Non-pigmented ciliary epithelial cell (primary cell): Measurements from ENCODE around the gene ROR2.
"Not testable (repeated sequence)": the region's sequence is repeated elsewhere in the genome, so short reads cannot be mapped to it uniquely, and the experiment has no call there.

Source experiments
- DNase-seq: peaks from one replicate; pipeline ENCODE4 v3.0.0-alpha.2; 2010; ENCODE audit warnings: low read depth

Gene ROR2

GRCh38 chr9:91817106-91817492, 132.9 kb downstream of the ROR2 start:
- no peak for DNase-seq

DNA sequence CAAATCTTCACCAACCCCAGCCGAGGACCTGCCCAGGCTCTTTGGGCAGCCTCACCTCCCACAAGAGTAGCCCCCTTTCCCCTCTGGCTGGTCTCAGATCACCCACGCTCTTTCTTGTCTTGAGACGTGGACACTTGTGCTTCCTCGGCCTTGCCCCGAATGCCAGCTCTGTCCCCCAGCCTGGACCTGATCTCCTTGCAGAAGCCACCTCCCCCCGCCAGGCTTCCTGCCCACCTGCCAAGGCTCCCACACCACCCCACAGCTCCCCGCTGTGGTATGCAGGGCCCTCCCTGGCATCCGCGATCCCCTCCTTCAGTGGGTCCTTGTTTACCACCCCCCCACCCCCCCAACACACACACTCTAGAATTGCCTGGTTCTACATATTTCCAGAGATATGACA, 133.7 kb downstream of the ROR2 start:
- DNase-seq: no peak

- no peak for DNase-seq
Observed at GRCh38 chr9:91815896-91816295, 134.1 kb downstream of the ROR2 start.

DNA sequence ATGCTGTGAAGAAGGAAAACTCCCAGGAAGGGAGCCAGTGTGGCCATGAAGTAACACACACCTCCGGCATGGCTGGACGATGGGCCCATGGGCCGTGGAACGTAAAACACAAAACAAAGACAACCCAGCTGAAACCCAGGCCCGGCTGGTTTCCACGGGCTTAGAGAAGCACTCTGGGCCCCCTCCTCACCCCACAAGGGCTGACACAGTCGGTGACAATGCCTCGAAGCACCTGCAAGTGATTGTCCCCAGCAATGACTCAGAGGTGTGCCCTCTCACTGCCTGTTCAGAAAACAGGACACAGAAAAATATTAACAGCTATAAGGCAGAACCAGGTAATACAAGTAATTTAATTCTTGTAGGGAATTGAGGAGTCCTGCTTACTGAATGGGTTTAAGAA, 135.3 kb downstream of the ROR2 start:
- DNase-seq: no peak

- DNase-seq: no peak
Observed at GRCh38 chr9:91814201-91814600, 135.8 kb downstream of the ROR2 start.

- no peak for DNase-seq
Observed at GRCh38 chr9:91813176-91813795, 136.7 kb downstream of the ROR2 start.

DNA sequence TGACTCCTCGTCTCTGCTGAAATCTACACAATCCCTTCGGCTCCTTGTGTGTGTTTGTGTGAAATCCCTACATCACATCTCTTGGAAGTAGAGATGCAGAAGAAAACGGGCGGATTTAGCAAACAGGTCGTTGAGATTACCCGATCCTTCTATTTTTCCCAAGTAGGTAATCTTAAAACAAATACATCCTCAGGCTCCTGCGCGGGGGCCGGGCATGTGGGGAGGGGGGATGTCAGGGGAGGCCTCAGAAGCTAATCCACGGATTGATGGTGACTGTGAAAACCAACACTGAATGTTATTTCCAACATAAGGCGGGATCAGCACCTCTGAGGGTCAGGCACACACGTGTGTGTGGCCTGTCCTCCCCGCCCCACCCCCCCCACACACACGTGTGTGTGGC, 137.8 kb downstream of the ROR2 start:
- no peak for DNase-seq

- no peak for DNase-seq
Observed at GRCh38 chr9:91811024-91811909, 138.8 kb downstream of the ROR2 start.

DNA sequence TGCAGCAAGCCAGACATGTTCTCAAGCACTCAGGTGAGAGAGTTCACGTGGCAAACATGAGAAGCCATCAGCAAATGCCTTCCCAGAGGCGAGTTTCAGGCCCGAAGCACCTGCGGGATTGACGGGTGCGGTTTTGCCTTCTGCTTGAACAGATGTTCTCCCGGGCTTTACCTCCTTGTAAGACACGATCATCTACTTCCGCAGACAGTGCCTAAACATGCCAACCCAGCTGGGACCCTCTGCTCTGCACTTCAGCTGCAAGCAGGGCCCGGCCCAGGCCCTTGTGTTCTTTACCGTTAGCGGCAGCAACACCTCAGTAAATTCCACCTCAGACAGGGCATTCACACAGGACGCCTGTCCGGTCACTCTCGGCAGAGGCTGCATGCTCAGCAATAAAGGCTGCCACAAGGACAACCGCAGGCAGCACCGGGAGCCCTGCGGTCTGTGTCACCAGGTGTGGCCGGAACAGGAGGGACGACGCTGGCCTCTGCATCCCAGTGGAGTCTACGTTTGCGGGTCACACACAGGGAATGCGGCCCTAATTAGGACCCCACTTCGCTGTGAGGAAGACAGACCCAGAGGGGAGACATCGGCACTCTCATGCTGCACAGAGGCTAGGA, 139.6 kb downstream of the ROR2 start:
- no peak for DNase-seq

DNA sequence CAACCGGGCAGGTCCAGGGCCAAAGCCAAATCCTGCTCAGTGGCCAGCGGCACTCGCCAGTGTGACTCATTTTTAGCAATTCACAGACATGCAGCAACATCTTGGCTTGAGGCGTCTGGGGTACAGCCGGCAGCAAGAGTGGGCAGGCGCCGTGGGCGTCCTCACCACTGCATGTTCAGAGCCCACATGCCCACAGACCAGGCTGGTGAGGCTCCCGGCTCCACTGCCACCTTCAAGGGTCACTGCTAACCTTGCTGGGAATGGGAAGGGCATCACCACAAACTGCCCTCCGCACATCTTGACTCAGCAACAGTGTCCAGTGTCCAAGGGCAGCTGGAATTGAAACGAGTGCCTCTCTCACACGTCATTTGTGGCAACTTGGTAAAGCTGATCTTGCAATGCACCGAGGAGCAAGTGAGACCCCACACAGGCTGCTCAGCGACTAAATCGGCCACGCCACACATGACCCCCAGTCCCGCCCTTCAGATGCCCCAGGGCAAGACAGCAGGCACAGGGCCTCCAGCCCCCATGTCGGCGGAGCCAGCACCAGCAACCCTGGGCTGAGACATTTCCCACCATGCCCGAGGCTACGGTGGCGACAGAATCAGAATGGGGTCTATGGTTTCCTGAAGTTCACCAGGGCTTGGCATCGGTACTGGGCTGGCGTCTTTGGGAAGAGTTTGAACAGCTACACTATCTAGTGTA, 140.3 kb downstream of the ROR2 start:
- DNase-seq: no peak

DNA sequence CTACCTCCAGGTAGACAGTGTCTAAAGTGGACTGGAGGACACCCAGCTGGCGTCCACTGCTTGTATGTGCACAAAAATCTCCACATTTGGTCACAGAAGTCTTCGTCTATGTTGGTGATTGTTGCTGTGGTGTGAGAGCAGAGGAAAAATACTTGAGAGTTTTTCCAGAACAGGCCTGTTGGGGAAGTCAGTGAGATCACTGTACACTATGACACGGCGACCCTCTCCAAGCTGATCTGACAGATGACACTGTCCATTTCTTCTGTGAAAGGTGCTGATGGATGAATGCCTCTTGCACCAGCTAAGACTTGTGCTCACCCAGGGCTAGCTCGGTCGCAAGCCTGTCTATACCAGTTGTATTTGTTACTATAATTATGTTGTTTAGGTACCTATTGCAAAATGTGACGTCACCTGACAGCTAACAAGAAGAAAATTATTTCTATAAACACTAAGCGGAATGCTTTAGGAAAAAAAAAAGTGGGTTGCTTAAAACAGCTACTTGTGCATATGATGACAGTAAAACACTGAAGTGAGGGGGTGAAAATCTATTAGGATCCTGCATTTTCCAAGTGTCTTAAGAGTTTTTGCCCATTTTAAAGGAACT, 142.3 kb downstream of the ROR2 start:
- no peak for DNase-seq

DNA sequence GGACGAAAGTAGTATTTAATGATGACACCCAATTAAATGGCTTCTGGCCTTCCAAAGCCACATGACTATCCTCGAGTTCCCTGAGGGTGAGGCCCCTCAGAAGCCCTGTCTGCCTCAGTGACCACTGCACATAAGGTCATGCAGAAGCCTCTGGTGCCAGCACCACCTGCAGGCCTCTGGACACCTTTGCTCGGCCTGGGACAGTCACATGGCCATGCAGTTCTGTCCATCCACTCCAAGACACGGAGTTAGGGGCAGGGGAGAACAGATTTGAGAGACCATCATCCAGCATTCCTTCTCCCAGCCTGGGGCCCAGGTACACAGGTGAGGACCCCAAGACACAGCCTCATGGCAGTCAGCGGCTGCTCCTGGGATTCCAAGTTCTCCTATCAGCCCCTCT, 145.0 kb downstream of the ROR2 start:
- no peak for DNase-seq

- DNase-seq: no peak
Observed at GRCh38 chr9:91803970-91804752, 145.9 kb downstream of the ROR2 start.

DNA sequence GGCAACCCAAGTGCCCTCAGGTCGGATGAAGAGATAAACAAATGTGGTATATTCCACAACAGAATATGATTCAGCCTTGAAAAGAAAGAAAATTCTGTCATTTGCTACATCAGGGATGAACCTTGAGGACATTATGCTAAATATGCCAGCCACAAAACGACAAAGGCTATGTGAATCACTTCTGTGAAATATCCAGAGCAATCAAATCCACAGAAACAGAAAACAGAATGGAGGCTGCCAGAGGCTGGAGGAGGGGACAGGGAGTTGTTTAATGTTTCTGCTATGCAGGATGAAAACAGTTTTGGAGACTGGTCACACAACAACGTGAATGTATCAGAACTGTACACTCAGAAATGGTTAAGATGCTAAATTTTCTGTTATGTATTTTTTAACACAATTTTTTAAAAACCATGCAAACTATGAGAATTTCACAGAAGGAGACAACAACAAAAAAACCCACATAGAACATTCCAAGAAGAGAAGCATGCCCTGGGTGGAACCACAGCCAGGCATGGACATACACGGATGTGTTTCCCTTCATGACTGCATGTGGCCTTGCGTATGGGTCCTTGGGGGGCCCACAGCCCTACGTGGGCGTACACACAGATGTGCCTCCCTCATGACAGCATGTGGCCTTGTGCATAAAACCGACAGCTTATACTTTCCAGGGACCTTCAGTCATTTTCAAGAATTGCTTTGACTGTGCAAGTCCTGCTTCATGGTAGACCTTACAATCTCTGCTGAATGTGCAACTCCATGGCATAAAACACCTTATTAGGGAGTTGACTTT, 146.7 kb downstream of the ROR2 start:
- no peak for DNase-seq

DNA sequence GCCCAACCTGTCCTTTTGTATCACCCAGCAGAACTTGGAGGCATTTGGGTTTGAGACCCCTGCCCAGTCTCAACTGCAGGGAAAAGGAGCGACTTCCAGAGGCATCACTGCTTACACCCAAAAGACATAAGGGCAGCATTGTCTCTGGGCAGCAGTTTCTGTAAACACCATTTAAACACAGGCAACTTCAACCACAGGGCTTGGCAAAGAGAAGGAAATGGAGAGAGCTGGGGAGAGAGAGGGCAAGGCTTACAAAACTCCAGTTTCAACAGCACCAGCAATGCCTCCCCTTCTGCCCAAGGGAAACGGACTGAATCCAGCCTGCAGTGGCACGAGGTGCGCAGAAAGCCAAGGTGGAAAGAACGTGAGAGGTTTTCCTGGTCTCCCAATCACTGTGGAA, 147.6 kb downstream of the ROR2 start:
- DNase-seq: no peak

- no peak for DNase-seq
Observed at GRCh38 chr9:91800473-91801030, 149.5 kb downstream of the ROR2 start.

- DNase-seq: no peak
Observed at GRCh38 chr9:91799113-91799744, 150.8 kb downstream of the ROR2 start.

- not testable (repeated sequence) for DNase-seq
Observed at GRCh38 chr9:91798273-91799112, 151.5 kb downstream of the ROR2 start.

- DNase-seq: not testable (repeated sequence)
Observed at GRCh38 chr9:91797517-91797916, 152.5 kb downstream of the ROR2 start.
